Endothelial cell of umbilical vein (primary cell): ENCODE results near the gene ZNF385B. TPM values are rescaled to one million over a fixed set of nuclear protein-coding genes. Genes with fewer than 3 reads are reported as not detected.

ENCODE experiments used
- Bru-seq: library from RNA; stranded (reverse); fragments of 400-500 nt; gene quantifications from one replicate; lab custom pipeline; 2021; lab: Mats Ljungman, UMichigan
- BruChase-seq, 2 experiments: library from RNA; stranded (reverse); fragments of 400-500 nt; gene quantifications; one replicate each; lab custom pipeline; 2021; lab: Mats Ljungman, UMichigan
- BruUV-seq: library from RNA; stranded (reverse); fragments of 400-500 nt; replicated peaks from 2 replicates; lab custom pipeline; 2021; lab: Mats Ljungman, UMichigan
- CTCF ChIA-PET: fragments of 300-600, 350-600 bp; sonication (Branson Sonifier 250); formaldehyde crosslinking; loops from one replicate; lab custom pipeline; 2021; ENCODE audit warnings: antibody characterized with exemption, inconsistent platforms; lab: Charles Lee
- POLR2A ChIA-PET: fragments of 300-600, 350-600 bp; sonication (Branson Sonifier 250); formaldehyde crosslinking; loops from one replicate; lab custom pipeline; 2021; ENCODE audit warnings: antibody characterized with exemption, inconsistent platforms; lab: Charles Lee
- DNase-seq: peaks from one replicate; pipeline ENCODE4 v3.0.0-alpha.2; 2011; ENCODE audit warnings: low read depth, low spot score
- FAIRE-seq: peaks from 2 replicates; lab custom pipeline; 2011; peaks lifted over from hg19 to GRCh38; lab: Jason Lieb, UNC
- H2AFZ ChIP-seq: 2 replicates; pipeline ENCODE4 v1.6.0; 2012; ENCODE audit warnings: low read depth, low read length, control low read depth, inconsistent platforms
- H3K27ac ChIP-seq: 2 replicates; pipeline ENCODE4 v1.5.1; 2011; ENCODE audit warnings: low read depth, mild to moderate bottlenecking, control low read depth, low read length, moderate library complexity; ENCODE audit not compliant: insufficient read depth
- H3K27me3 ChIP-seq, 2 experiments: 2 replicates each; pipeline versions ENCODE4 v1.6.0 to v1.6.1; 2011; ENCODE audit warnings: low read length in 2 of 2, mixed read lengths in 1 of 2; ENCODE audit not compliant: control insufficient read depth in 2 of 2, insufficient read depth in 2 of 2
- H3K36me3 ChIP-seq, 2 experiments: 2 replicates in 1 of 2; 3 replicates in 1 of 2; pipeline ENCODE4 v1.5.1; 2011; ENCODE audit warnings: low read length in 2 of 2, mild to moderate bottlenecking in 1 of 2, moderate library complexity in 1 of 2; ENCODE audit not compliant: control insufficient read depth in 2 of 2, insufficient read depth in 2 of 2; ENCODE audit errors: extremely low read depth in 1 of 2
- H3K4me1 ChIP-seq: 3 replicates; pipeline ENCODE4 v1.5.1; 2011; ENCODE audit warnings: mild to moderate bottlenecking, low read length; ENCODE audit not compliant: control insufficient read depth, insufficient read depth; ENCODE audit errors: extremely low read depth
- H3K4me2 ChIP-seq: 2 replicates; pipeline ENCODE4 v1.6.1; 2011; ENCODE audit warnings: low read length, control low read depth, mixed read lengths; ENCODE audit not compliant: insufficient read depth
- H3K4me3 ChIP-seq, 3 experiments: fragments of 200-600 bp in 1 of 3; sonication (generic), shearing (Covaris generic) in 1 of 3; replicated peaks in 1 of 3; 2 replicates each; pipeline ENCODE4 v1.5.1; 2011 to 2016; ENCODE audit warnings: control low read depth in 3 of 3, low read length in 3 of 3, mild to moderate bottlenecking in 2 of 3, inconsistent platforms in 1 of 3, low read depth in 1 of 3, moderate library complexity in 1 of 3; ENCODE audit not compliant: insufficient read depth in 1 of 3
- H3K79me2 ChIP-seq: 2 replicates; pipeline ENCODE4 v1.6.0; 2012; ENCODE audit warnings: low read length, inconsistent platforms; ENCODE audit not compliant: control insufficient read depth, insufficient read depth
- H3K9ac ChIP-seq: replicated peaks from 2 replicates; pipeline ENCODE3; 2011; ENCODE audit warnings: low read length, control low read depth; ENCODE audit not compliant: insufficient read depth; ENCODE audit errors: extremely low read depth
- H3K9me1 ChIP-seq: replicated peaks from 3 replicates; pipeline ENCODE4 v1.6.0; 2011; ENCODE audit warnings: mild to moderate bottlenecking, low read length; ENCODE audit not compliant: control insufficient read depth, insufficient read depth; ENCODE audit errors: extremely low read depth
- H3K9me3 ChIP-seq: replicated peaks from 2 replicates; pipeline ENCODE4 v1.5.1; 2012; ENCODE audit warnings: low read length, inconsistent platforms; ENCODE audit not compliant: control insufficient read depth, insufficient read depth
- H4K20me1 ChIP-seq: replicated peaks from 2 replicates; pipeline ENCODE3; 2011; ENCODE audit warnings: mild to moderate bottlenecking, low read length; ENCODE audit not compliant: control insufficient read depth, insufficient read depth; ENCODE audit errors: extremely low read depth
- CTCF ChIP-seq, 2 donors: IDR thresholded peaks; 1 replicate in 1 of 2; 2 replicates in 1 of 2; pipeline ENCODE4 v1.5.1; 2011; ENCODE audit warnings: low read length in 2 of 2, mild to moderate bottlenecking in 2 of 2, moderate library complexity in 2 of 2, control low read depth in 1 of 2, inconsistent platforms in 1 of 2, low read depth in 1 of 2; ENCODE audit not compliant: insufficient read depth in 1 of 2; ENCODE audit errors: extremely low read depth in 1 of 2
- EZH2 ChIP-seq: IDR thresholded peaks from 2 replicates; pipeline ENCODE4 v1.6.1; 2012; ENCODE audit warnings: borderline replicate concordance, low read depth, mild to moderate bottlenecking, moderate library complexity, low read length, inconsistent platforms; ENCODE audit not compliant: severe bottlenecking
- dilution Hi-C: fragments of 300-500 bp; cut with MboI; formaldehyde crosslinking; loops from one replicate; pipeline ENCODE4 v1.15.0; 2019; ENCODE audit warnings: low sequenced_read_pairs; ENCODE audit not compliant: extremely low pct_ligation_motif_present
- intact Hi-C: fragments of 100-400 bp; cut with micrococcal nuclease; formaldehyde crosslinking; loops from one replicate; pipeline ENCODE4 v1.10.0; 2022
- long read RNA-seq: library from polyadenylated mRNA; stranded (forward); transcript quantifications from one replicate; pipeline ENCODE4 v2.0.0, GENCODE V29; 2021
- polyA minus RNA-seq, 3 experiments: library from RNA; depleted of rRNA, polyadenylated mRNA; stranded (reverse); fragments of >200 nt; gene quantifications; 1 replicate in 1 of 3; 2 replicates in 2 of 3; pipeline ENCODE4 v1.2.3, GENCODE V29; 2011
- polyA plus RNA-seq, 4 experiments: library from polyadenylated mRNA; depleted of rRNA in 3 of 4; stranded (reverse) in 3 of 4; unstranded in 1 of 4; fragments of >200 nt; gene quantifications; 2 replicates each; pipeline versions ENCODE4 v1.2.1 to v1.2.3, GENCODE V29; 2011 to 2012; ENCODE audit warnings: missing spikeins in 1 of 4
- total RNA-seq: library from RNA; stranded (reverse); gene quantifications from 2 replicates; pipeline ENCODE4 v1.2.3, GENCODE V29; 2021

The ZNF385B gene
- total RNA-seq (not detected in 2 replicates), polyA plus RNA-seq (not detected in 2 replicates), polyA minus RNA-seq (not detected in 2 replicates), Bru-seq, nascent RNA (percentile 3 among the genes with signal in this experiment), BruChase-seq, experiment 1, labeled RNA remaining after a 6-hour chase (percentile 5 among the genes with signal in this experiment), BruChase-seq, experiment 2, labeled RNA remaining after a 2-hour chase (percentile 5 among the genes with signal in this experiment)
- not detected in 2 replicates for polyA plus RNA-seq (2011; cell fraction: cytosol; rRNA removed)
- polyA plus RNA-seq (2011; cell fraction: nucleus; rRNA removed) = not detected in 2 replicates
- polyA plus RNA-seq (2012) = not detected in 2 replicates
- polyA minus RNA-seq (2011; cell fraction: cytosol; rRNA and poly(A)+ RNA removed) = not detected
- not detected in 2 replicates for polyA minus RNA-seq (2011; cell fraction: nucleus; rRNA and poly(A)+ RNA removed)
- long read RNA-seq = 0 reads

GRCh38 chr2:179861416-179862067 lies at the start of gene ZNF385B:
TSS of gene ZNF385B (minus strand) at chr2:179861612.
- Histone ChIP-seq H3K4me3 (peak within 1 kb of the TSS; percentile 26 to 31 (median 26)), H2AFZ (peak within 1 kb of the TSS; percentile 58), H3K27ac (no peak within 1 kb of the TSS), H3K36me3 (no peaks in the 10 kb centered on the region), H3K79me2 (no peaks in the 10 kb centered on the region), H3K4me1 (no peaks in the 10 kb centered on the region), H3K9ac (no peak within 1 kb of the TSS), H3K4me2 (peak within 1 kb of the TSS; percentile 68), H4K20me1 (no peaks in the 10 kb centered on the region), H3K27me3 (peaks cover 50 to 59% of the 10 kb centered on the region in 2 experiments), H3K9me1 (no peaks in the 10 kb centered on the region), H3K9me3 (no peaks in the 10 kb centered on the region)
- TF ChIP-seq CTCF (IDR thresholded peaks at IDR 0.05; ENCODE audit: extremely low read depth in 1 of 2, insufficient read depth in 1 of 2, low read depth in 1 of 2, low read length in 2 of 2) = no peak
- TF ChIP-seq EZH2 = peak; percentile 74
- ChIA-PET POLR2A (no interaction called here), CTCF (interaction anchor here (1.1 kb wide), 1 partner anchor 37 kb away, joined by 4 read pairs; no protein-coding TSS in a partner anchor)
- dilution Hi-C loops (no loop called here), intact Hi-C loops (no loop called here)
- no TSS peak for BruUV-seq
- peak; percentile 5 for DNase-seq
- no peak for FAIRE-seq
